H54 (cell line): ENCODE measurements around the gene IRAK2.

Source experiments
- DNase-seq: peaks from one replicate; pipeline ENCODE4 v3.0.0; 2011; ENCODE audit warnings: low spot score, mixed read lengths; ENCODE audit not compliant: insufficient read length
- FAIRE-seq: peaks from 3 replicates; lab custom pipeline; 2011; peaks lifted over from hg19 to GRCh38; lab: Jason Lieb, UNC
- POLR2A ChIP-seq: IDR thresholded peaks from 2 replicates; pipeline ENCODE4 v1.6.1; 2011; ENCODE audit warnings: low read depth, mild to moderate bottlenecking, low read length

IRAK2 gene

GRCh38 chr3:10287936-10288574, 123.3 kb downstream of the IRAK2 start:
- TF ChIP-seq POLR2A: no peak
- FAIRE-seq (no peak), DNase-seq (no peak)

DNA sequence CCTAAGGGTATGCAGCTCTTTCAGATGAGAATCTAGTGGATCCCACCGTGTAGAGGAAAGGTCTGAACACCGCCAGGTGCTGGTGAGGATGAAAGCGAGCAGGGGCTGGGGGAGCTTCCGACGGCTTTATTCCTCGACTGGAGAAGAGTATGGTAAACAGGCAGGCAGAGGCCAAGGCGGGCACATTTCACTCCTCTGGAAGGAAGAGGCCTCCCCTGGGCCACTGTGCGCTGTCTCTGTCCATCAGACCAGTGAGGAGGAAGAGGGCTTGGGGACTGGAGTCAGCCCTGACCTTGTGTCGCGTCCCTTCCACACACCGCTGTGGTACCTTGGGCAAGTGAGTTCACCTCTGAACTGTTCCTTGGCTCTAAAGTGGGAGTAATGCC, 123.8 kb downstream of the IRAK2 start:
- DNase-seq (no peak), FAIRE-seq (no peak)
- no peak for TF ChIP-seq POLR2A

- DNase-seq (no peak), FAIRE-seq (no peak)
- no peak for TF ChIP-seq POLR2A
These were observed 124.4 kb downstream of the IRAK2 start for GRCh38 chr3:10289077-10289476.

GRCh38 chr3:10289787-10290355, 125.2 kb downstream of the IRAK2 start:
- no peak for TF ChIP-seq POLR2A
- FAIRE-seq (no peak), DNase-seq (no peak)

GRCh38 chr3:10290481-10291176, 125.9 kb downstream of the IRAK2 start:
- DNase-seq: no peak
- FAIRE-seq: no peak
- TF ChIP-seq POLR2A: no peak

GRCh38 chr3:10291641-10292040, 126.9 kb downstream of the IRAK2 start:
- DNase-seq (no peak), FAIRE-seq (no peak)
- TF ChIP-seq POLR2A: no peak

- DNase-seq (no peak), FAIRE-seq (no peak)
- no peak for TF ChIP-seq POLR2A
These were observed 128.0 kb downstream of the IRAK2 start, which contains the start of gene GHRL for GRCh38 chr3:10292505-10293419. TSS of gene GHRL (minus strand) at chr3:10292947. CDS start at chr3:10290180, 2,767 bp downstream.
